ENCODE results near the gene ABL2.

Gene ABL2

DNA sequence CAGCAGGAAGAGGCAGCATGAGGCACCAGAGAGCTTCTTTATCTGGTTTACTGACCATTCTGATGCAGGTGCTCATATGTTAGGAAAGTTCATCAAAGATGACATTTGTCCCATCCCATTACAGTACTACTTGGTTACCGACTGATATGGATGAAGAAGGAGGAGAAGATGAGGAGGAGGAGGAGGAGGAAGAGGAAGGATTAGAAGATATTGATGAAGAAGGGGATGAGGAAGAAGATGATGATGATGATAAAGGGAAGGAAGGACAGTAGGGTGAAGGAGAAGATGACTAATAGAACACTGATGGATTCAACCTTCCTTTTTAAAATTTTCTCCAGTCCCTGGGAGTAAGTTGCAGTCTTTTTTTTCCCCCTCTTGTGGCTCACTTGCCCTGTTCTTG lies 45.1 kb downstream of the ABL2 start:
- H3K27ac ChIP-seq (ENCODE audit: low read depth, low read length) = no peak overlapping the region
- no peak for TF ChIP-seq EZH2phosphoT487 (IDR thresholded peaks at IDR 0.05; ENCODE audit: borderline replicate concordance, low read length)
- TF ChIP-seq, protein P1, sequence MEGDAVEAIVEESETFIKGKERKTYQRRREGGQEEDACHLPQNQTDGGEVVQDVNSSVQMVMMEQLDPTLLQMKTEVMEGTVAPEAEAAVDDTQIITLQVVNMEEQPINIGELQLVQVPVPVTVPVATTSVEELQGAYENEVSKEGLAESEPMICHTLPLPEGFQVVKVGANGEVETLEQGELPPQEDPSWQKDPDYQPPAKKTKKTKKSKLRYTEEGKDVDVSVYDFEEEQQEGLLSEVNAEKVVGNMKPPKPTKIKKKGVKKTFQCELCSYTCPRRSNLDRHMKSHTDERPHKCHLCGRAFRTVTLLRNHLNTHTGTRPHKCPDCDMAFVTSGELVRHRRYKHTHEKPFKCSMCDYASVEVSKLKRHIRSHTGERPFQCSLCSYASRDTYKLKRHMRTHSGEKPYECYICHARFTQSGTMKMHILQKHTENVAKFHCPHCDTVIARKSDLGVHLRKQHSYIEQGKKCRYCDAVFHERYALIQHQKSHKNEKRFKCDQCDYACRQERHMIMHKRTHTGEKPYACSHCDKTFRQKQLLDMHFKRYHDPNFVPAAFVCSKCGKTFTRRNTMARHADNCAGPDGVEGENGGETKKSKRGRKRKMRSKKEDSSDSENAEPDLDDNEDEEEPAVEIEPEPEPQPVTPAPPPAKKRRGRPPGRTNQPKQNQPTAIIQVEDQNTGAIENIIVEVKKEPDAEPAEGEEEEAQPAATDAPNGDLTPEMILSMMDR (IDR thresholded peaks at IDR 0.05; ENCODE audit: low read depth, low read length, poor library complexity, severe bottlenecking) = no peak
- H3K9me3 ChIP-seq (ENCODE audit: control insufficient read depth, insufficient read depth, low read length) = no peaks in the 10 kb centered on the region
- H3K4me1 ChIP-seq (ENCODE audit: control insufficient read depth, low read length) = no peaks in the 10 kb centered on the region
- no peaks in the 10 kb centered on the region for H3K36me3 ChIP-seq (ENCODE audit: control insufficient read depth, low read length)
- no peak overlapping the region for H3K4me2 ChIP-seq (ENCODE audit: low read length)
- peaks cover 17% of the 10 kb centered on the region for H3K79me2 ChIP-seq (ENCODE audit: control insufficient read depth, low read length)
- H3F3A ChIP-seq (ENCODE audit: control insufficient read depth, insufficient read depth) = no peaks in the 10 kb centered on the region
- H3K9me2 ChIP-seq (replicated peaks; ENCODE audit: control insufficient read depth, low read length) = no peaks in the 10 kb centered on the region
- H4K20me1 ChIP-seq (ENCODE audit: control insufficient read depth, insufficient read depth, low read depth, low read length) = no peaks in the 10 kb centered on the region
- no peak overlapping the region for H3K4me3 ChIP-seq (ENCODE audit: low read length)
- H3K27me3 ChIP-seq (ENCODE audit: control insufficient read depth, low read length) = no peaks in the 10 kb centered on the region

DNA sequence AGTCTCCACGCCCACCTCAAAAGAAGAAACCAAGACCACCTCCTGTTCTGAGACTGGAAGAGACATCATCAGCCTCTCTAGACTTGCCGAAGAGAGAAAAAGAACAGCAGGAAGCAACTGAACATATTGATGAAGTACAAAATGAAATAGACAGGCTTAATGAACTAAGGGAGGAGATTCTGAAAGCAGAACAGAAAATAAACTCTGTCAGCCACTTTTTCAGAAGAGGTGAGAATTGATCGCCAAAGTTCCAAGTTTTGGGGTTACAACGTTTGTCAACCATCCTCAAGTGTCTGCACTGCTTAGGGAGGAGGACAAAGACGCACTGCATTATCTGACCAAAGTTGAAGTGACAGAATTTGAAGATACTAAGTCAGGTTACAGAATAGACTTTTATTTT lies 45.6 kb downstream of the ABL2 start:
- Histone ChIP-seq H3K4me3 (ENCODE audit: low read length) (no peak overlapping the region), H4K20me1 (ENCODE audit: control insufficient read depth, insufficient read depth, low read depth, low read length) (no peaks in the 10 kb centered on the region), H3K27ac (ENCODE audit: low read depth, low read length) (no peak overlapping the region), H3K4me2 (ENCODE audit: low read length) (no peak overlapping the region), H3K27me3 (ENCODE audit: control insufficient read depth, low read length) (no peaks in the 10 kb centered on the region), H3K79me2 (ENCODE audit: control insufficient read depth, low read length) (peaks cover 20% of the 10 kb centered on the region), H3K9me2 (replicated peaks; ENCODE audit: control insufficient read depth, low read length) (no peaks in the 10 kb centered on the region), H3K36me3 (ENCODE audit: control insufficient read depth, low read length) (no peaks in the 10 kb centered on the region), H3K4me1 (ENCODE audit: control insufficient read depth, low read length) (no peaks in the 10 kb centered on the region), H3F3A (ENCODE audit: control insufficient read depth, insufficient read depth) (no peaks in the 10 kb centered on the region), H3K9me3 (ENCODE audit: control insufficient read depth, insufficient read depth, low read length) (no peaks in the 10 kb centered on the region)
- TF ChIP-seq, protein P1 (IDR thresholded peaks at IDR 0.05; ENCODE audit: low read depth, low read length, poor library complexity, severe bottlenecking) = no peak
- no peak for TF ChIP-seq EZH2phosphoT487 (IDR thresholded peaks at IDR 0.05; ENCODE audit: borderline replicate concordance, low read length)

DNA sequence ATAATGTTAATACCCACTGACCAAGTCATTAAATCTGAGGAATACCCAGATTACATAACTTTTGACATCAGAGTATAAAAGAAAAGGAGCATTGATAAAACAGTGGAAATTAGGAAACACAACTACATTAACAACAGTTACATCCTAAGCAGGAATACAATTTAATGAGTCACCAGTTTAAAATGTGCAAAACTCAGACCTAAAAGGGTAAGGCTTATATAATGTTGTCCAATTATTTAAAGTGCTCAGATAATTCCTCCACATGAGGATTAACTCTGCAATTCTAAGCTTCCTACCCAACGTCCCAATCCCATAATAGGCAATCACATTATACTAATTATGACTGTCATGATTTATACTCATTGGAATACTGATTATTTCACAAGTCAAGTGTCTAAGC lies 50.5 kb downstream of the ABL2 start:
- TF ChIP-seq, protein P1 (IDR thresholded peaks at IDR 0.05; ENCODE audit: low read depth, low read length, poor library complexity, severe bottlenecking) = no peak
- TF ChIP-seq EZH2phosphoT487 (IDR thresholded peaks at IDR 0.05; ENCODE audit: borderline replicate concordance, low read length) = no peak
- Histone ChIP-seq H3K4me1 (ENCODE audit: control insufficient read depth, low read length) (no peaks in the 10 kb centered on the region), H3K36me3 (ENCODE audit: control insufficient read depth, low read length) (no peaks in the 10 kb centered on the region), H3K79me2 (ENCODE audit: control insufficient read depth, low read length) (peaks cover 15% of the 10 kb centered on the region), H3K4me2 (ENCODE audit: low read length) (no peak overlapping the region), H3F3A (ENCODE audit: control insufficient read depth, insufficient read depth) (no peaks in the 10 kb centered on the region), H3K9me3 (ENCODE audit: control insufficient read depth, insufficient read depth, low read length) (no peaks in the 10 kb centered on the region), H3K27me3 (ENCODE audit: control insufficient read depth, low read length) (no peaks in the 10 kb centered on the region), H3K27ac (ENCODE audit: low read depth, low read length) (no peak overlapping the region), H3K4me3 (ENCODE audit: low read length) (no peak overlapping the region), H4K20me1 (ENCODE audit: control insufficient read depth, insufficient read depth, low read depth, low read length) (no peaks in the 10 kb centered on the region), H3K9me2 (replicated peaks; ENCODE audit: control insufficient read depth, low read length) (no peaks in the 10 kb centered on the region)

DNA sequence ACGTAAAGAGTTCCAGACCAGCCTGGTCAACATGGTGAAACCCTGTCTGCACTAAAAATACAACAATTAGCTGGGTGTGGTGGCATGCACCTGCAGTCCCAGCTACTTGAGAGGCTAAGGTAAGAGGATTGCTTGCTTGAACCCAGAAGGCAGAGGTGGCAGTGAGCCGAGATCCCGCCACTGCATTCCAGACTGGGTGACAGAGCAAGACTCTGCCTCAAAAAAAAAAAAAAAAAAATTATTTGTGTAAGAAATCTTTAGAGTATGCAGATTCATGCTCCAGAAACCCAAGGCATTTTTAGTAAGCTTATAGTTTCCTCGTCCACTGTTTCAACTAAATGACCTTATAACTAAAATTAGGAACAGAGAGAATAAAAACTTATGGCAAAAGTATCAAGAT lies 51.3 kb downstream of the ABL2 start:
- Histone ChIP-seq H3K4me3 (ENCODE audit: low read length) (no peak overlapping the region), H3K9me2 (replicated peaks; ENCODE audit: control insufficient read depth, low read length) (no peaks in the 10 kb centered on the region), H3K4me2 (ENCODE audit: low read length) (no peak overlapping the region), H3K36me3 (ENCODE audit: control insufficient read depth, low read length) (no peaks in the 10 kb centered on the region), H3K27me3 (ENCODE audit: control insufficient read depth, low read length) (no peaks in the 10 kb centered on the region), H4K20me1 (ENCODE audit: control insufficient read depth, insufficient read depth, low read depth, low read length) (no peaks in the 10 kb centered on the region), H3K79me2 (ENCODE audit: control insufficient read depth, low read length) (peaks cover 15% of the 10 kb centered on the region), H3K4me1 (ENCODE audit: control insufficient read depth, low read length) (no peaks in the 10 kb centered on the region), H3F3A (ENCODE audit: control insufficient read depth, insufficient read depth) (no peaks in the 10 kb centered on the region), H3K27ac (ENCODE audit: low read depth, low read length) (no peak overlapping the region), H3K9me3 (ENCODE audit: control insufficient read depth, insufficient read depth, low read length) (no peaks in the 10 kb centered on the region)
- TF ChIP-seq EZH2phosphoT487 (IDR thresholded peaks at IDR 0.05; ENCODE audit: borderline replicate concordance, low read length) = no peak
- TF ChIP-seq, protein P1 (IDR thresholded peaks at IDR 0.05; ENCODE audit: low read depth, low read length, poor library complexity, severe bottlenecking) = no peak
